CD4-positive, alpha-beta memory T cell (primary cell): Measurements from ENCODE around the gene SPP1. TPM values are rescaled to one million over a fixed set of nuclear protein-coding genes. Genes with fewer than 3 reads are reported as not detected.

Experiments used
- CTCF ChIA-PET: fragments of 350-600 bp; sonication (Branson Sonifier 250); formaldehyde crosslinking; loops from one replicate; lab custom pipeline; 2021; ENCODE audit warnings: inconsistent platforms; ENCODE audit not compliant: partially characterized antibody; lab: Charles Lee
- POLR2A ChIA-PET: fragments of 350-600 bp; sonication (Branson Sonifier 250); formaldehyde crosslinking; loops from one replicate; lab custom pipeline; 2021; ENCODE audit not compliant: partially characterized antibody; lab: Charles Lee
- DNase-seq, 5 donors: peaks; one replicate each; pipeline versions ENCODE4 v3.0.0 to v3.0.0-alpha.2; 2020 to 2022; ENCODE audit warnings: mixed read lengths in 1 of 5
- H3K27ac ChIP-seq: one replicate; pipeline ENCODE4 v1.7.0; 2013; ENCODE audit warnings: low read depth, low read length
- H3K27me3 ChIP-seq: 2 replicates; pipeline ENCODE4 v1.7.0; 2013; ENCODE audit warnings: mild to moderate bottlenecking, low read length, moderate library complexity; ENCODE audit not compliant: insufficient read depth
- H3K36me3 ChIP-seq: 2 replicates; pipeline ENCODE4 v1.7.0; 2013; ENCODE audit warnings: mild to moderate bottlenecking, low read length, moderate library complexity; ENCODE audit not compliant: insufficient read depth
- H3K4me1 ChIP-seq: 2 replicates; pipeline ENCODE4 v1.7.0; 2013; ENCODE audit warnings: mild to moderate bottlenecking, low read length, moderate library complexity; ENCODE audit not compliant: insufficient read depth
- H3K4me3 ChIP-seq, 2 donors: one replicate each; pipeline ENCODE4 v1.7.0; 2013; ENCODE audit warnings: low read length in 2 of 2, mild to moderate bottlenecking in 1 of 2
- H3K9me3 ChIP-seq, 2 donors: one replicate each; pipeline ENCODE4 v1.7.0; 2013; ENCODE audit warnings: low read length in 2 of 2, control low read depth in 1 of 2; ENCODE audit not compliant: control insufficient read depth in 1 of 2
- H3K27ac Mint-ChIP-seq, 7 donors: one replicate each; pipeline ENCODE4 v1.8.0; 2020 to 2021; ENCODE audit warnings: mixed read lengths in 7 of 7, mild to moderate bottlenecking in 6 of 7, inconsistent platforms in 3 of 7, moderate library complexity in 3 of 7
- H3K27me3 Mint-ChIP-seq, 2 donors: one replicate each; pipeline ENCODE4 v1.8.0; 2020 to 2021; ENCODE audit warnings: mixed read lengths in 2 of 2
- H3K36me3 Mint-ChIP-seq, 2 donors: one replicate each; pipeline ENCODE4 v1.8.0; 2020 to 2021; ENCODE audit warnings: mixed read lengths in 2 of 2, inconsistent platforms in 1 of 2, mild to moderate bottlenecking in 1 of 2
- H3K4me1 Mint-ChIP-seq, 4 donors: one replicate each; pipeline ENCODE4 v1.8.0; 2020 to 2021; ENCODE audit warnings: mixed read lengths in 4 of 4, mild to moderate bottlenecking in 1 of 4
- H3K4me3 Mint-ChIP-seq, 8 donors: one replicate each; pipeline ENCODE4 v1.8.0; 2020 to 2021; ENCODE audit warnings: mixed read lengths in 8 of 8, mild to moderate bottlenecking in 7 of 8, moderate library complexity in 6 of 8, inconsistent platforms in 3 of 8
- H3K9me3 Mint-ChIP-seq, 8 donors: one replicate each; pipeline ENCODE4 v1.8.0; 2020 to 2021; ENCODE audit warnings: mixed read lengths in 8 of 8, mild to moderate bottlenecking in 5 of 8, inconsistent platforms in 3 of 8, moderate library complexity in 1 of 8
- intact Hi-C: fragments of 100-400 bp; cut with micrococcal nuclease; formaldehyde crosslinking; loops from one replicate; pipeline ENCODE4 v1.15.1; 2023
- polyA plus RNA-seq, 2 donors: library from polyadenylated mRNA; unstranded; fragments of 300-500 nt; fragmentation: Illumina TruSeq; gene quantifications; one replicate each; pipeline ENCODE4 v1.2.3, GENCODE V29; 2021
- total RNA-seq, 2 experiments: library from RNA; stranded (reverse); gene quantifications; one replicate each; pipeline ENCODE4 v1.2.3, GENCODE V29; 2021

The SPP1 gene
- total and polyA plus RNA-seq, 4 experiments from 2014 or later, result 15.5 to 19.9 TPM; not detected in 2

DNA sequence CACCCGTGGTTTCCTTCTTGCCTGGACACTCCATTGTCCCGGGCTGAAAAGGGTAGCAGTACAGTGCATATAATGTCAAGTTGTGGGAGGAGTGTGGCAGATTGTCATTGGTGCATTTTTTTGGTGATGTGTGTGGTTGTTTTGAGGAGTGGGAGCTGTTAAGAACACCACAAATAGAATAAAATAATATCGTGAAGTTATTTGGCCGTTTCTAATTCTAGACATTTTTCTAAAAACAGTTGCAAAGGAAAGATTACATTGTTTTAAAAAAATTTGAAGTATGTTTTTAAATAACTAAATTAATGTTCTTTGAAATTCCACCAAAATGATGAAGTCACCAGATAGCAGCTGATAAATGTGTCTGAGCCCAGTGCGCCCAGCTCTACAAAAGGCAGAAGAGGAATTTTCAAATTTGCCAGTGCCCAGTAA, 33.2 kb downstream of the SPP1 start:
- H3K36me3 ChIP-seq, result no peaks in the 10 kb centered on the region
- H3K27ac Mint-ChIP-seq, result peak overlapping the region in 4 of 7 donors; percentile 19 to 86 (median 72)

DNA sequence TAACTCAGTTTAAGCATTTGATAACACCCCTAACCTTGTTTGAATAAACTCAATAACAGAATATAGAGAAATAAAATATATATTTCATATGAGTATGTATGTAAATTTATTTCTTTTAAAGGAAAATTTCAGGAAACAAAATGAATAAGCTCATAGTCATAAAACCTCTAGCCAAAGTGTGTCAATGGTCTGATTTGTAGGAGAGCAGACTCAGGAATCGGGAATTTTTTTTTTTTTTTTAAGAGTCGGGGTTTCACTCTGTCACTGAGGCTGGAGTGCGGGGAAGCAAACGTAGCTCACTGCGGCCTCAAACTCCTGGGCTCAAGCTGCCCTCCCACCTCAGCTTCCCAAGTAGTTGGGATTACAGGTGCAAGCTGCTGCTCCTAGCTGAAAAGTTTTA, 34.4 kb downstream of the SPP1 start:
- intact Hi-C loops, result no loop called here
- Mint-ChIP-seq H3K27ac (no peak overlapping the region), H3K27me3 (no peaks in the 10 kb centered on the region), H3K36me3 (peaks cover 0 to 5% of the 10 kb centered on the region in 2 donors), H3K4me3 (no peak overlapping the region), H3K9me3 (peaks cover 0 to 2% (median 0%) of the 10 kb centered on the region in 8 donors), H3K4me1 (peaks cover 13 to 38% (median 21%) of the 10 kb centered on the region in 4 donors)
- ChIA-PET POLR2A (no interaction called here), CTCF (interaction anchor here (0.8 to 1.8 kb wide), 4 partner anchors 23 to 205 kb away, joined by 3 to 6 read pairs (median 4); no protein-coding TSS in a partner anchor)
- H3K9me3 ChIP-seq, result no peaks in the 10 kb centered on the region
- DNase-seq, result no peak
- peaks cover 18% of the 10 kb centered on the region for H3K4me1 ChIP-seq
- no peak overlapping the region for H3K4me3 ChIP-seq
- H3K27me3 ChIP-seq, result no peaks in the 10 kb centered on the region
- no peaks in the 10 kb centered on the region for H3K36me3 ChIP-seq
- H3K27ac ChIP-seq, result no peak overlapping the region

More for the DNA sequence above, 33.2 kb downstream of the SPP1 start:
- intact Hi-C loops, result no loop called here
- H3K4me3 ChIP-seq, result peak overlapping the region in 1 of 2 donors; percentile 38
- Mint-ChIP-seq H3K4me3 (peak overlapping the region; percentile 90 to 98 (median 94)), H3K4me1 (peaks cover 13 to 35% (median 20%) of the 10 kb centered on the region in 4 donors), H3K36me3 (peaks cover 0 to 5% of the 10 kb centered on the region in 2 donors), H3K9me3 (peaks cover 0 to 2% (median 0%) of the 10 kb centered on the region in 8 donors), H3K27me3 (no peaks in the 10 kb centered on the region)
- no peak overlapping the region for H3K27ac ChIP-seq
- H3K4me1 ChIP-seq, result peaks cover 18% of the 10 kb centered on the region
- DNase-seq, result no peak
- POLR2A ChIA-PET, result interaction anchor here (1.2 kb wide), 1 partner anchor 18 kb away, joined by 3 read pairs; no protein-coding TSS in a partner anchor
- CTCF ChIA-PET, result interaction anchor here (0.7 to 1.8 kb wide), 3 partner anchors 22 to 206 kb away, joined by 3 to 6 read pairs (median 3); no protein-coding TSS in a partner anchor
- H3K9me3 ChIP-seq, result no peaks in the 10 kb centered on the region
- H3K27me3 ChIP-seq, result no peaks in the 10 kb centered on the region

DNA sequence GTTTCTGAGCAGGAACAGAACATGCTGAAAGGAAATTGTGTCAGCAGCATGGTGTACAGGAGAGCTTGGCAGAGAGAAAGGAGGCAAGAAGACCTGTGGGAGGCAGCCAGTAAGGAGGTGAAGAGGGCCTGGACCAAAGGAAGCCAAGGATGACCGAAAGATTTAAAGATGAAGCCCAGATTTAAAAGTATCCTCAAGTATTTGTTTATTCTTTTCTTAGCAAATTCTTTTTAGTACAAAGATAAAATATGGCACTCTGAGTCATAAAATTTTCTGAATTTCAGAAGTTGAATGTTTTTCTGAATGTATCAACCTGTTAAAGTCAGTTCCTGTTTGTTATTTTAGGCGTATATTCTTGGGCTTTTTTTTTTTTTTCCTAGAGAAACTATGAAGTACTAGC, 35.5 kb downstream of the SPP1 start:
- Histone ChIP-seq H3K4me3 (no peak overlapping the region), H3K27ac (no peak overlapping the region), H3K27me3 (no peaks in the 10 kb centered on the region), H3K4me1 (peaks cover 18% of the 10 kb centered on the region), H3K9me3 (no peaks in the 10 kb centered on the region), H3K36me3 (no peaks in the 10 kb centered on the region)
- Mint-ChIP-seq H3K27ac (peak overlapping the region in 1 of 7 donors; percentile 16), H3K27me3 (no peaks in the 10 kb centered on the region), H3K4me3 (peak overlapping the region in 2 of 8 donors; percentile 15 to 22), H3K9me3 (peaks cover 0 to 2% (median 0%) of the 10 kb centered on the region in 8 donors), H3K4me1 (peaks cover 13 to 38% (median 21%) of the 10 kb centered on the region in 4 donors), H3K36me3 (peaks cover 0 to 5% of the 10 kb centered on the region in 2 donors)
- DNase-seq, result no peak
- ChIA-PET CTCF (interaction anchor here (0.9 kb wide), 1 partner anchor 37 kb away, joined by 4 read pairs; no protein-coding TSS in a partner anchor), POLR2A (no interaction called here)
- intact Hi-C loops, result no loop called here

DNA sequence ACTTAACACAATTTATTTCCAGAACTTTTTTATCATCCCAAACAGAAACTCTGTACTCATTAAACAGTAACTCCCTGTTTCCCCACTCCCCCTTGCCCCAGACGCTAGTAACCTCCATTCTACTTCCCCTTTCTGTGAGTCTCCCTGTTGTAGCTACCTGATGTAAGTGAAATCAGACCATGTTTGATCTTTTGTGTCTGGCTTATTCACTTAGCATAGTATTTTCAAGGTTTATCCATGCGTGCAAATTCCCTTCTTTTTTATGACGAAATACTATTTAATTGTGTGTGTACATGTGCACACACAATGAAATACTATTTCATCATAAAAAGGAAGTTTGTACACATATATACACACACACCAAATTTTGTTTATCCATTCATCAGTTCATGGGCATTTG, 37.1 kb downstream of the SPP1 start:
- Mint-ChIP-seq H3K4me1 (peaks cover 13 to 29% (median 18%) of the 10 kb centered on the region in 4 donors), H3K27me3 (no peaks in the 10 kb centered on the region), H3K36me3 (peaks cover 0 to 4% of the 10 kb centered on the region in 2 donors), H3K27ac (peak overlapping the region in 2 of 7 donors; percentile 7 to 59), H3K9me3 (no peaks in the 10 kb centered on the region), H3K4me3 (no peak overlapping the region)
- no peak overlapping the region for H3K4me3 ChIP-seq
- ChIA-PET CTCF (no interaction called here), POLR2A (no interaction called here)
- no peaks in the 10 kb centered on the region for H3K27me3 ChIP-seq
- no peaks in the 10 kb centered on the region for H3K9me3 ChIP-seq
- no peak for DNase-seq
- intact Hi-C loops, result no loop called here
- no peaks in the 10 kb centered on the region for H3K36me3 ChIP-seq
- no peak overlapping the region for H3K27ac ChIP-seq
- peaks cover 13% of the 10 kb centered on the region for H3K4me1 ChIP-seq

DNA sequence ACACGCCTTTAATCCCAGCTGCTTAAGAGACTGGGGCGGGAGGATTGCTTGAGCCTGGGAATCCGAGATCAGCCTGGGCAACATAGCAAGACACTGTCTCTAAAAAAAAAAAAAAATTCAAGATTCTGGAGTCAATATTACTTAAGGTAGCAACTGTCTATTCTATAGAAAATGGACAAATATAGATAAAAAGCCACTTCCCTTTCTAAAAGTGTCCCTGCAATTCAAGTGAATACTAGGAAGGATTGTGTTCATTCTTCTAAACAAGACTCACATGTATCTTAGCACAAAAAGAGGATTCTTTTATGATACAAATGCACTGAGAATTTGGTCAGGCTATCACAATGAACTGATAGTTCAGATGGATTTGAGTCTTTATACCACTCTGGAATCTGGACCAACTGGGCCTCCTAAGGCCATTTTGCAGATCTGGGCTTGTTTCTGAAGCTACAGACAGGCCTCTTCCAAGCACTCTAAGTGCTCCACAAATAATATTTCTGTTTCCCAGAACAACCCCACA, 38.9 kb downstream of the SPP1 start:
- ChIA-PET CTCF (interaction anchor here (1.0 to 1.2 kb wide), 2 partner anchors 19 to 502 kb away, joined by 3 read pairs; no protein-coding TSS in a partner anchor), POLR2A (no interaction called here)
- Mint-ChIP-seq H3K4me1 (peaks cover 6 to 21% (median 11%) of the 10 kb centered on the region in 4 donors), H3K9me3 (no peaks in the 10 kb centered on the region), H3K27ac (no peak overlapping the region), H3K27me3 (no peaks in the 10 kb centered on the region), H3K36me3 (peaks cover 0 to 4% of the 10 kb centered on the region in 2 donors), H3K4me3 (no peak overlapping the region)
- DNase-seq, result no peak
- no peaks in the 10 kb centered on the region for H3K9me3 ChIP-seq
- intact Hi-C loops, result no loop called here
- H3K27ac ChIP-seq, result no peak overlapping the region
- H3K4me3 ChIP-seq, result no peak overlapping the region
- peaks cover 2% of the 10 kb centered on the region for H3K4me1 ChIP-seq
- no peaks in the 10 kb centered on the region for H3K27me3 ChIP-seq
- H3K36me3 ChIP-seq, result no peaks in the 10 kb centered on the region

DNA sequence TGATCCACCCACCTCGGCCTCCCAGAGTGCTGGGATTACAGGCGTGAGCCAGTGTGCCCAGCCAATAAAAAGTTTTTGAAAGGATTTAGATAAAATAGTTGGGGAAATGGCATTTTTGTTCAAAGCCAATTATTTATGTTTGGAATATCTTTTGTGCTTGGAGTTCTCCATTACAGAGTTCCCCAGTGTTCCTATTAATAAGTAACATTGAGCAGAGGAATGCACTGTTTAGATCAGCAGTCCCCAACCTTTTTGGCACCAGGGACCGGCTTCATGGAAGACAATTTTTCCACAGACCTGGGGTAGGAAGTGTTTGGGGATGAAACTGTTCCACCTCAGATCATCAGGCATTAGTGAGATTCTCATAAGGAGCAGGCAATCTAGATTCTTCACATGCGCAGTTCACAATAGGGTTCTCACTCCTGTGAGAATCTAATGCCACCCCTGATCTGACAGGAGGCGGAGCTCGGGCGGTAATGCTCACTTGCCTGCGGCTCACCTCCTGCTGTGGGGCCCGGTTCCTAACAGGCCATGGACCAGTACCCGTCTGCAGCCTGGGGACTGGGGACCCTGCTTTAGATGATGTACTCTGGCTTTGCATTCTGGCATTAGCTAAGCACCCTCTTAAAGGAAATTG, 40.3 kb downstream of the SPP1 start:
- H3K9me3 Mint-ChIP-seq, result no peaks in the 10 kb centered on the region
- DNase-seq, result no peak
- H3K4me1 Mint-ChIP-seq, result peaks cover 2 to 15% (median 7%) of the 10 kb centered on the region in 4 donors
- intact Hi-C loops, result no loop called here
- no peaks in the 10 kb centered on the region for H3K4me1 ChIP-seq
- no peak overlapping the region for H3K27ac ChIP-seq
- peaks cover 0 to 4% of the 10 kb centered on the region in 2 donors for H3K36me3 Mint-ChIP-seq
- no peak overlapping the region for H3K4me3 ChIP-seq
- no peak overlapping the region for H3K4me3 Mint-ChIP-seq
- POLR2A ChIA-PET, result no interaction called here
- H3K9me3 ChIP-seq, result no peaks in the 10 kb centered on the region
- no peaks in the 10 kb centered on the region for H3K36me3 ChIP-seq
- no peak overlapping the region for H3K27ac Mint-ChIP-seq
- H3K27me3 Mint-ChIP-seq, result no peaks in the 10 kb centered on the region
- CTCF ChIA-PET, result interaction anchor here (0.7 to 1.2 kb wide), 4 partner anchors 17 to 501 kb away, joined by 3 read pairs; no protein-coding TSS in a partner anchor
- H3K27me3 ChIP-seq, result no peaks in the 10 kb centered on the region
